Measurements from ENCODE around the gene OSBPL2.

The OSBPL2 gene

DNA sequence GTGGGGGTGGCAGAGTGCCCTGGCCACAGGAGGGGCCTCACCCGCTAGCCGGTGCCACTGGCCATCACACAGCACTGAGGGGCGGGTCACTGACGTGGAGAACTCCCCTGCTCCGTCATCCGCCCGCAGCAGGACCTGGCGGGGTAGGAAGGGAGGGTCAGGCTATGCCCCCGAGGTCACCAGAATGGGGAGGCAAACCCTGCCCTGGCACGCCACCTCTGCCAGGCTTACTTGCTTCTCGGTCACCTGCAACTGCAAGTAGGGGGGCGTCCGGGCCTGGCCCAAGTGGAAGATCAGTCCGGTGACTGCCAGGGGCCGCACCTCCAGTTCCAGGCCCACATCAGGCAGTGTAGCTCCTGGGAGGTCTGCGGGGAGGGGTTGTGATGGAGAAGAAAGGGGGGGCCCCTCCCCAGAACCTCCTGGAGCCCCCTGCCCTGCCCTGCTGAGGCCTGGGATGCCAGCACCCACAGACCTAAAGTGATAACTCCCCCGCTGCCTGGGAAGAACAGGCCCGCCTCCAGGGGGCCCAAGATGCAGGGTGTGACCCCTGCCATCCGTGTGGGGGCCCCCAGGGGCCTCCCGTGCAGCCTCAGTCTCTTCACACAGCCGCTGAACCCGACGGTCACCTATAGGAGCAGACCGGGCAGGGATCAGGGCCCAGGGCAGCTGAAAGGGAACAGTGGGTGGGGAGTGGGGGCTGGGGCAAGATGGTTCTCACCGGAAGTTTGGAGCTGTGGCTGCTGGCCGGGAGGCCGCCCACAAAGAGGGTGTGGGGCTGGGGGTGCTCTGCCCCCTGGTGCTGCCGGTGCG lies 71.8 kb downstream of the OSBPL2 start:
- no peak overlapping the region for H3K4me3 ChIP-seq (ENCODE audit: control insufficient read depth, low read depth, low read length)
- TF ChIP-seq, protein P1, sequence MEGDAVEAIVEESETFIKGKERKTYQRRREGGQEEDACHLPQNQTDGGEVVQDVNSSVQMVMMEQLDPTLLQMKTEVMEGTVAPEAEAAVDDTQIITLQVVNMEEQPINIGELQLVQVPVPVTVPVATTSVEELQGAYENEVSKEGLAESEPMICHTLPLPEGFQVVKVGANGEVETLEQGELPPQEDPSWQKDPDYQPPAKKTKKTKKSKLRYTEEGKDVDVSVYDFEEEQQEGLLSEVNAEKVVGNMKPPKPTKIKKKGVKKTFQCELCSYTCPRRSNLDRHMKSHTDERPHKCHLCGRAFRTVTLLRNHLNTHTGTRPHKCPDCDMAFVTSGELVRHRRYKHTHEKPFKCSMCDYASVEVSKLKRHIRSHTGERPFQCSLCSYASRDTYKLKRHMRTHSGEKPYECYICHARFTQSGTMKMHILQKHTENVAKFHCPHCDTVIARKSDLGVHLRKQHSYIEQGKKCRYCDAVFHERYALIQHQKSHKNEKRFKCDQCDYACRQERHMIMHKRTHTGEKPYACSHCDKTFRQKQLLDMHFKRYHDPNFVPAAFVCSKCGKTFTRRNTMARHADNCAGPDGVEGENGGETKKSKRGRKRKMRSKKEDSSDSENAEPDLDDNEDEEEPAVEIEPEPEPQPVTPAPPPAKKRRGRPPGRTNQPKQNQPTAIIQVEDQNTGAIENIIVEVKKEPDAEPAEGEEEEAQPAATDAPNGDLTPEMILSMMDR (conservative IDR thresholded peaks at IDR 0.05; ENCODE audit: control insufficient read depth, insufficient read depth, low read depth, low read length): no peak
- no peak for DNase-seq (ENCODE audit: low read depth)

DNA sequence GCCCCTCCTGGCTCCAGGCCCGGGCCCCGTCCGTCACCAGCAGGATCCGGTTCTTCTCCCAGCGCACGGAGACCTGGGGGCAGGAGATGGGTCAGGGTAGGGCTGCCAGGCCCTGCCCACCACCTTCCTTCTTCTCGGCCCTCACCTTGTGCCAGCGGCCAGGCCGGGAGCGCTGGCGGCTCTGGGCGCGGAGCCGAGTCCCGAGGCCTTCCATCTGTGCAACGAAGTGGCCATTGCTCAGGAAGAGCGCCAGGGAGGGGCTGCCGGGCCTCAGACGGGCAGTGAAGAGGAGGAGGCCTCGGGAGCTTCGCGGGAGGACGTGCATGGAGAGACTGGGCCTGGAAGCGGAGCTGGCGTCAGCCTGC lies 72.4 kb downstream of the OSBPL2 start:
- DNase-seq (ENCODE audit: low read depth): no peak
- TF ChIP-seq, protein P1 (conservative IDR thresholded peaks at IDR 0.05; ENCODE audit: control insufficient read depth, insufficient read depth, low read depth, low read length): no peak
- H3K4me3 ChIP-seq (ENCODE audit: control insufficient read depth, low read depth, low read length): no peak overlapping the region

DNA sequence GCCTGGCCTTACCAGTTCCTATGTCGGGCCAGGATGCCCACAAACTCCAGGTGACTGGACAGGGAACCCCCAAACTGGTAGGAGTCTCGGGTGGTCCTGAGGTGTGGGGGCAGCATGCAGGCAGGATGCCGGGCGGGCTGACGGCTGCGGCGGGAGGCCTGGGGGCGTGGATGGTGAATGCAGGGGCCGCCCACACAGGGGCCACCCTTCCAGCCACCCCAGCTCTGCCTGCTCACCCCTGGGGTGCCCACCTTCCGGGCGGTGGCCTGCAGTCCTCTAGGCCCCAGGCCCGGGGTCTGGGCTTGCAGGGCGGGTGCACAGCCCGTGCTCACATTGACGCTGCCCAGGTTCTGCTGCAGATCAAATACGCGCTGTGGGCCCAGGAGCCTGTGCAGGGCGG lies 72.8 kb downstream of the OSBPL2 start:
- TF ChIP-seq, protein P1 (conservative IDR thresholded peaks at IDR 0.05; ENCODE audit: control insufficient read depth, insufficient read depth, low read depth, low read length): no peak
- no peak for DNase-seq (ENCODE audit: low read depth)
- H3K4me3 ChIP-seq (ENCODE audit: control insufficient read depth, low read depth, low read length): no peak overlapping the region

DNA sequence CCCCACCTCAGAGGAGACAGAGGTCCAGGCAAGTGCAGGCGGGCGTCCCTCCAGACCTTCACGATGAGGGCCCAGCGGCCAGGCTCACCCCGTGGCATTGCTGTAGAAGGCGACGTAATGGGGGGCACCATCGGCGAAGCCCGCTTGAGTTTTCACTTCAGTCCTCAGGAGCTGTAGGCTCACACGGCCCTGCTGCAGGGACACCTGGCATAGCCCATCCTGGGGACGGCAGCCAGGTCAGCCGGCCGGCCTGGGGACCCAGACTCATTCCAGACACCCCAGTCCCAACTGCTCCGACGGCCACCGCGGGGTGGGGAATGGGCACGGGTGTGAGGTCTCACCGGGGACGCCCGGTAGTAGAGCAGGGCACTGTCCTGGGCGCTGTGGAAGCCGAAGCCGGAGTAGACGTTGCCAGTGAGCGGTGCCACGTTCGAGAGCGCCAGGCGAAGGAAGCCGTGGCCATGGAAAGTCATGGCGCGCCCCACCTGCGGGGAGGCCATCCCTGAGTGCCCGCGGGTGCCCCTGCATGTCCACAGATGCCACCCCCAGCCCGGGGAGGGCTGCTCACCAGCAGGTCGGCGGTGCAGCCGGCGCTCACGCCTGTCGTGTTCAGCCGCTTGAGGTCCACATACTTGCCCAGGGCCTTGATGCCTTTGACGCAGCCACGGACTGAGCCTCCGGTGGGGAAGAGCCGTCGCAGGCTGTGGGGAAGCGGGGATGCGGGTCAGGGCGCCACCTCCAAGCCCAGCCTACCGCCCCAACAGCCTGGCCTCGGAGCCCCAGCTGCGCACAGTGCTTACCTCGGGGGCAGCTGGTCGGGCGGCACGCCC lies 73.7 kb downstream of the OSBPL2 start:
- no peak for DNase-seq (ENCODE audit: low read depth)
- no peak overlapping the region for H3K4me3 ChIP-seq (ENCODE audit: control insufficient read depth, low read depth, low read length)
- TF ChIP-seq, protein P1 (conservative IDR thresholded peaks at IDR 0.05; ENCODE audit: control insufficient read depth, insufficient read depth, low read depth, low read length): no peak

DNA sequence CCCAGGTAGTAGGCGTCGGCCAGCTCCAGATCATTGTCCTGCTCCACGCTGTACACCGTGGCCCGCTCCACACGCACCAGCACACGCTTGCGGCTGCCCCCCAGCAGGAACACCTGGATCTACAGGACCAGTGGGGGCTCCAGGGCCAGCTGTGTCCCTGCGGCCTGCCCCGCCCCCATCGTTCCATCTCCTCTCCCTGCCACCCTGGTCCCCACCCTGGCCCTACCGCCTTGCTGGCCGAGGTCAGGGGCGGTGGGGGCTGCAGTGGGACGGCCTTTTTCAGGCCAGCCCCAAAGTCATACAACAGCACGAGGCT lies 74.3 kb downstream of the OSBPL2 start:
- TF ChIP-seq, protein P1 (conservative IDR thresholded peaks at IDR 0.05; ENCODE audit: control insufficient read depth, insufficient read depth, low read depth, low read length): no peak
- no peak for DNase-seq (ENCODE audit: low read depth)
- H3K4me3 ChIP-seq (ENCODE audit: control insufficient read depth, low read depth, low read length): no peak overlapping the region

DNA sequence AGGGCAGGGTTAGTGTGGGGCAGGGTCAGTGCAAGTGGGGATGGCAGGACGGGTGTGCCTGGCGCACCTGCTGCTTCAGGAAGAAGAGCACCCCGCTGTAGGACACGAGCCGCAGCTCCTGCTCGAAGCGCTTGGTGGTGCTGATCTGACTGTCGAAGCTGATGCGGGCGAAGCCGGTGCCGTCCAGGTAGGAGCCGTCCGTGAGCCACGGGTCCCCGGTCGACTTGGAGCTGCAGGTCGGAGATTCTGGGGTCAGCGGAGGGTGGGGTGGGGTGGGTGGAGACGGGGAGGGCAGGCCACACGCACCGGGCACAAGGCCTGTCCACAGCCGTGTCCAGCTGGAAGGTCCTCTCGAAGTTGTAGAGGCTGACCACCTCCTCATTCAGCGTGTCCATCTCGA lies 74.7 kb downstream of the OSBPL2 start:
- TF ChIP-seq, protein P1 (conservative IDR thresholded peaks at IDR 0.05; ENCODE audit: control insufficient read depth, insufficient read depth, low read depth, low read length): no peak

More for the DNA sequence above, 74.7 kb downstream of the OSBPL2 start:
- no peak for DNase-seq (ENCODE audit: low read depth)
- H3K4me3 ChIP-seq (ENCODE audit: control insufficient read depth, low read depth, low read length): no peak overlapping the region
